WTC11 (cell line): ENCODE results near the gene GDPD2.

Experiments
- ETV6 ChIP-seq: sonication (generic); formaldehyde crosslinking; IDR thresholded peaks from 2 replicates; pipeline ENCODE4 v1.8.1; 2022; ENCODE audit warnings: mild to moderate bottlenecking, missing genetic modification reagents
- IRF2 ChIP-seq: sonication (generic); formaldehyde crosslinking; IDR thresholded peaks from 2 replicates; pipeline ENCODE4 v1.8.0; 2022; ENCODE audit warnings: low read depth, missing genetic modification reagents, borderline replicate concordance
- KAT7 ChIP-seq: sonication (generic); formaldehyde crosslinking; IDR thresholded peaks from 2 replicates; pipeline ENCODE4 v1.8.1; 2023; ENCODE audit warnings: missing genetic modification reagents, mild to moderate bottlenecking, borderline replicate concordance
- MAX ChIP-seq: sonication (generic); formaldehyde crosslinking; IDR thresholded peaks from 2 replicates; pipeline ENCODE4 v1.8.0; 2022; ENCODE audit warnings: mild to moderate bottlenecking, missing genetic modification reagents
- NR1H2 ChIP-seq: sonication (generic); formaldehyde crosslinking; IDR thresholded peaks from 2 replicates; pipeline ENCODE4 v1.9.0; 2021; ENCODE audit warnings: mild to moderate bottlenecking, moderate library complexity, missing genetic modification reagents
- NR2C2 ChIP-seq: sonication (generic); formaldehyde crosslinking; IDR thresholded peaks from 2 replicates; pipeline ENCODE4 v1.8.0; 2022; ENCODE audit warnings: mild to moderate bottlenecking, missing genetic modification reagents
- RELA ChIP-seq: sonication (generic); formaldehyde crosslinking; IDR thresholded peaks from 2 replicates; pipeline ENCODE4 v1.8.1; 2022; ENCODE audit warnings: missing genetic modification reagents, mild to moderate bottlenecking, borderline replicate concordance
- ZBTB43 ChIP-seq: sonication (generic); formaldehyde crosslinking; IDR thresholded peaks from 2 replicates; pipeline ENCODE4 v1.8.1; 2023; ENCODE audit warnings: mild to moderate bottlenecking, missing genetic modification reagents
- ZNF121 ChIP-seq: sonication (generic); formaldehyde crosslinking; IDR thresholded peaks from 2 replicates; pipeline ENCODE4 v1.8.0; 2023; ENCODE audit warnings: missing genetic modification reagents
- ZNF219 ChIP-seq: sonication (generic); formaldehyde crosslinking; IDR thresholded peaks from 2 replicates; pipeline ENCODE4 v1.8.0; 2023; ENCODE audit warnings: missing genetic modification reagents, mild to moderate bottlenecking, borderline replicate concordance
- ZNF232 ChIP-seq: sonication (generic); formaldehyde crosslinking; IDR thresholded peaks from 2 replicates; pipeline ENCODE4 v1.8.0; 2022; ENCODE audit warnings: mild to moderate bottlenecking, missing genetic modification reagents
- ZNF263 ChIP-seq: sonication (generic); formaldehyde crosslinking; IDR thresholded peaks from 2 replicates; pipeline ENCODE4 v1.8.1; 2022; ENCODE audit warnings: low read depth, mild to moderate bottlenecking, moderate library complexity, missing genetic modification reagents
- TF ChIP-seq, protein P1 (sequence below): sonication (generic); formaldehyde crosslinking; IDR thresholded peaks from 2 replicates; pipeline ENCODE4 v1.8.1; 2023; ENCODE audit warnings: mild to moderate bottlenecking, missing genetic modification reagents, borderline replicate concordance
- TF ChIP-seq, protein P2 (sequence below): fragments of 200-600 bp; IDR thresholded peaks from 2 replicates; pipeline ENCODE4 v1.8.0; 2022; ENCODE audit warnings: antibody characterized with exemption

GRCh38 chrX:70453024-70453618, 30.0 kb downstream of the GDPD2 start:
- TF ChIP-seq, protein P1, sequence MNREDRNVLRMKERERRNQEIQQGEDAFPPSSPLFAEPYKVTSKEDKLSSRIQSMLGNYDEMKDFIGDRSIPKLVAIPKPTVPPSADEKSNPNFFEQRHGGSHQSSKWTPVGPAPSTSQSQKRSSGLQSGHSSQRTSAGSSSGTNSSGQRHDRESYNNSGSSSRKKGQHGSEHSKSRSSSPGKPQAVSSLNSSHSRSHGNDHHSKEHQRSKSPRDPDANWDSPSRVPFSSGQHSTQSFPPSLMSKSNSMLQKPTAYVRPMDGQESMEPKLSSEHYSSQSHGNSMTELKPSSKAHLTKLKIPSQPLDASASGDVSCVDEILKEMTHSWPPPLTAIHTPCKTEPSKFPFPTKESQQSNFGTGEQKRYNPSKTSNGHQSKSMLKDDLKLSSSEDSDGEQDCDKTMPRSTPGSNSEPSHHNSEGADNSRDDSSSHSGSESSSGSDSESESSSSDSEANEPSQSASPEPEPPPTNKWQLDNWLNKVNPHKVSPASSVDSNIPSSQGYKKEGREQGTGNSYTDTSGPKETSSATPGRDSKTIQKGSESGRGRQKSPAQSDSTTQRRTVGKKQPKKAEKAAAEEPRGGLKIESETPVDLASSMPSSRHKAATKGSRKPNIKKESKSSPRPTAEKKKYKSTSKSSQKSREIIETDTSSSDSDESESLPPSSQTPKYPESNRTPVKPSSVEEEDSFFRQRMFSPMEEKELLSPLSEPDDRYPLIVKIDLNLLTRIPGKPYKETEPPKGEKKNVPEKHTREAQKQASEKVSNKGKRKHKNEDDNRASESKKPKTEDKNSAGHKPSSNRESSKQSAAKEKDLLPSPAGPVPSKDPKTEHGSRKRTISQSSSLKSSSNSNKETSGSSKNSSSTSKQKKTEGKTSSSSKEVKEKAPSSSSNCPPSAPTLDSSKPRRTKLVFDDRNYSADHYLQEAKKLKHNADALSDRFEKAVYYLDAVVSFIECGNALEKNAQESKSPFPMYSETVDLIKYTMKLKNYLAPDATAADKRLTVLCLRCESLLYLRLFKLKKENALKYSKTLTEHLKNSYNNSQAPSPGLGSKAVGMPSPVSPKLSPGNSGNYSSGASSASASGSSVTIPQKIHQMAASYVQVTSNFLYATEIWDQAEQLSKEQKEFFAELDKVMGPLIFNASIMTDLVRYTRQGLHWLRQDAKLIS, result no peak
- TF ChIP-seq IRF2 (CRISPR knock-in tag) (no peak), MAX (CRISPR knock-in tag) (no peak), ZNF121 (CRISPR knock-in tag) (no peak), NR1H2 (no peak), NR2C2 (CRISPR knock-in tag) (no peak), ZNF219 (CRISPR knock-in tag) (no peak), ZNF232 (CRISPR knock-in tag) (no peak), ZBTB43 (CRISPR knock-in tag) (no peak), ZNF263 (CRISPR knock-in tag) (no peak), KAT7 (no peak), ETV6 (no peak), RELA (CRISPR knock-in tag) (no peak)
- TF ChIP-seq, protein P2, sequence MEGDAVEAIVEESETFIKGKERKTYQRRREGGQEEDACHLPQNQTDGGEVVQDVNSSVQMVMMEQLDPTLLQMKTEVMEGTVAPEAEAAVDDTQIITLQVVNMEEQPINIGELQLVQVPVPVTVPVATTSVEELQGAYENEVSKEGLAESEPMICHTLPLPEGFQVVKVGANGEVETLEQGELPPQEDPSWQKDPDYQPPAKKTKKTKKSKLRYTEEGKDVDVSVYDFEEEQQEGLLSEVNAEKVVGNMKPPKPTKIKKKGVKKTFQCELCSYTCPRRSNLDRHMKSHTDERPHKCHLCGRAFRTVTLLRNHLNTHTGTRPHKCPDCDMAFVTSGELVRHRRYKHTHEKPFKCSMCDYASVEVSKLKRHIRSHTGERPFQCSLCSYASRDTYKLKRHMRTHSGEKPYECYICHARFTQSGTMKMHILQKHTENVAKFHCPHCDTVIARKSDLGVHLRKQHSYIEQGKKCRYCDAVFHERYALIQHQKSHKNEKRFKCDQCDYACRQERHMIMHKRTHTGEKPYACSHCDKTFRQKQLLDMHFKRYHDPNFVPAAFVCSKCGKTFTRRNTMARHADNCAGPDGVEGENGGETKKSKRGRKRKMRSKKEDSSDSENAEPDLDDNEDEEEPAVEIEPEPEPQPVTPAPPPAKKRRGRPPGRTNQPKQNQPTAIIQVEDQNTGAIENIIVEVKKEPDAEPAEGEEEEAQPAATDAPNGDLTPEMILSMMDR, result no peak
